Measurements from ENCODE around the gene KCNMB1.

KCNMB1 gene

GRCh38 chr5:170339780-170340167 is 49.4 kb downstream of the KCNMB1 start:
- DNase-seq (ENCODE audit: low read depth): no peak

GRCh38 chr5:170338933-170339779 is 50.0 kb downstream of the KCNMB1 start:
- DNase-seq (ENCODE audit: low read depth): peak; percentile 49

GRCh38 chr5:170338291-170338690 is 50.9 kb downstream of the KCNMB1 start:
- DNase-seq (ENCODE audit: low read depth): no peak

- no peak for DNase-seq (ENCODE audit: low read depth)
Measured at GRCh38 chr5:170337045-170337733, 52.0 kb downstream of the KCNMB1 start.

GRCh38 chr5:170336065-170336464 is 53.1 kb downstream of the KCNMB1 start:
- DNase-seq (ENCODE audit: low read depth): no peak

GRCh38 chr5:170334626-170335025 is 54.5 kb downstream of the KCNMB1 start:
- no peak for DNase-seq (ENCODE audit: low read depth)

- DNase-seq (ENCODE audit: low read depth): peak; percentile 57
Measured at GRCh38 chr5:170333161-170333910, 55.8 kb downstream of the KCNMB1 start.

- DNase-seq (ENCODE audit: low read depth): no peak
Measured at GRCh38 chr5:170332058-170332457, 57.1 kb downstream of the KCNMB1 start.

- no peak for DNase-seq (ENCODE audit: low read depth)
Measured at GRCh38 chr5:170330568-170331054, 58.6 kb downstream of the KCNMB1 start.

GRCh38 chr5:170329524-170329923 is 59.6 kb downstream of the KCNMB1 start:
- no peak for DNase-seq (ENCODE audit: low read depth)

GRCh38 chr5:170327829-170328228 is 61.3 kb downstream of the KCNMB1 start:
- DNase-seq (ENCODE audit: low read depth): no peak

GRCh38 chr5:170327168-170327567 is 62.0 kb downstream of the KCNMB1 start:
- DNase-seq (ENCODE audit: low read depth): no peak
